ENCODE measurements around the gene XYLT1. TPM values are rescaled to one million over a fixed set of nuclear protein-coding genes. Genes with fewer than 3 reads are reported as not detected.

XYLT1 gene
- total RNA-seq (2022; extraction: Qiagen RNA extraction; ENCODE audit: low read depth) = 0.64 to 1.0 TPM (median 0.84 TPM) in 5 replicates

GRCh38 chr16:17470908-17471718, at the start of gene XYLT1:
Gene XYLT1 (minus strand): TSS chr16:17470960. CDS start chr16:17470796, 164 bp downstream.

